Fibroblast of lung (primary cell): ENCODE data around the gene PAFAH1B2.

Source experiments
- CTCF ChIP-seq, 2 donors: IDR thresholded peaks in 1 of 2; conservative IDR thresholded peaks in 1 of 2; 1 replicate in 1 of 2; 2 replicates in 1 of 2; pipeline ENCODE4 v1.5.1; 2011 to 2012; ENCODE audit warnings: low read length in 2 of 2, control low read depth in 1 of 2, inconsistent platforms in 1 of 2, low read depth in 1 of 2, mild to moderate bottlenecking in 1 of 2
- EZH2 ChIP-seq: IDR thresholded peaks from 2 replicates; pipeline ENCODE4 v1.5.1; 2012; ENCODE audit warnings: low read length, control low read depth, mild to moderate bottlenecking; ENCODE audit errors: missing control alignments

- TF ChIP-seq CTCF (conservative IDR thresholded peaks at IDR 0.05 in 1 of 2, IDR thresholded peaks at IDR 0.05 in 1 of 2; ENCODE audit: low read depth in 1 of 2, low read length in 2 of 2) (no peak), EZH2 (no peak)
Measured at GRCh38 chr11:117170210-117170609, 26.1 kb downstream of the PAFAH1B2 start.
